OCI-LY3 (cell line): ENCODE measurements around the gene SESN1.

Experiments
- H2AFZ ChIP-seq: fragments of 200-600, 300-600 bp; shearing (Covaris generic); 2 replicates; pipeline ENCODE4 v1.6.0; 2014; ENCODE audit warnings: antibody characterized with exemption, low read depth, low read length
- H3K27ac ChIP-seq: fragments of 200-600, 300-600 bp; sonication (generic); 2 replicates; pipeline ENCODE4 v1.5.1; 2014; ENCODE audit warnings: mild to moderate bottlenecking, low read length, moderate library complexity, mixed read lengths
- H3K27me3 ChIP-seq: fragments of 200-600, 300-600 bp; sonication (generic); 2 replicates; pipeline ENCODE4 v1.6.1; 2014; ENCODE audit warnings: low read depth, low read length, mixed read lengths
- H3K36me3 ChIP-seq: fragments of 200-600, 300-600 bp; sonication (generic); replicated peaks from 2 replicates; pipeline ENCODE3; 2014; ENCODE audit warnings: low read depth, low read length, mixed read lengths
- H3K4me1 ChIP-seq: fragments of 300-600, 200-600 bp; sonication (generic); 2 replicates; pipeline ENCODE4 v1.6.1; 2014; ENCODE audit warnings: low read length, mixed read lengths
- H3K4me2 ChIP-seq: fragments of 200-600, 300-600 bp; sonication (generic); 2 replicates; pipeline ENCODE4 v1.6.1; 2014; ENCODE audit warnings: low read length, mixed read lengths
- H3K4me3 ChIP-seq: fragments of 300-600, 200-600 bp; sonication (generic); 2 replicates; pipeline ENCODE4 v1.5.1; 2014; ENCODE audit warnings: antibody characterized with exemption, mild to moderate bottlenecking, low read length, moderate library complexity
- H3K79me2 ChIP-seq: fragments of 300-600, 200-600 bp; shearing (Covaris generic); 2 replicates; pipeline ENCODE4 v1.6.1; 2014; ENCODE audit warnings: mild to moderate bottlenecking, low read length, mixed read lengths
- H3K9ac ChIP-seq: fragments of 300-600, 200-600 bp; shearing (Covaris generic); 2 replicates; pipeline ENCODE4 v1.6.0; 2014; ENCODE audit warnings: mild to moderate bottlenecking, low read length, moderate library complexity
- H3K9me3 ChIP-seq: fragments of 200-600, 300-600 bp; shearing (Covaris generic); 2 replicates; pipeline ENCODE4 v1.6.1; 2014; ENCODE audit warnings: low read length, mixed read lengths; ENCODE audit not compliant: insufficient read depth
- H4K20me1 ChIP-seq: fragments of 200-600, 300-600 bp; sonication (generic); 2 replicates; pipeline ENCODE4 v1.6.1; 2016; ENCODE audit warnings: low read length, mixed read lengths; ENCODE audit not compliant: insufficient read depth
- EZH2phosphoT487 ChIP-seq: fragments of 200-600 bp; shearing (Covaris generic); IDR thresholded peaks from 2 replicates; pipeline ENCODE4 v1.6.1; 2018; ENCODE audit warnings: antibody characterized with exemption, mixed run types, low read depth
- TF ChIP-seq, protein P1 (sequence below): fragments of 200-600, 300-600 bp; sonication (generic); IDR thresholded peaks from 2 replicates; pipeline ENCODE4 v1.5.1; 2014; ENCODE audit warnings: antibody characterized with exemption, low read length, low read depth

Gene SESN1

DNA sequence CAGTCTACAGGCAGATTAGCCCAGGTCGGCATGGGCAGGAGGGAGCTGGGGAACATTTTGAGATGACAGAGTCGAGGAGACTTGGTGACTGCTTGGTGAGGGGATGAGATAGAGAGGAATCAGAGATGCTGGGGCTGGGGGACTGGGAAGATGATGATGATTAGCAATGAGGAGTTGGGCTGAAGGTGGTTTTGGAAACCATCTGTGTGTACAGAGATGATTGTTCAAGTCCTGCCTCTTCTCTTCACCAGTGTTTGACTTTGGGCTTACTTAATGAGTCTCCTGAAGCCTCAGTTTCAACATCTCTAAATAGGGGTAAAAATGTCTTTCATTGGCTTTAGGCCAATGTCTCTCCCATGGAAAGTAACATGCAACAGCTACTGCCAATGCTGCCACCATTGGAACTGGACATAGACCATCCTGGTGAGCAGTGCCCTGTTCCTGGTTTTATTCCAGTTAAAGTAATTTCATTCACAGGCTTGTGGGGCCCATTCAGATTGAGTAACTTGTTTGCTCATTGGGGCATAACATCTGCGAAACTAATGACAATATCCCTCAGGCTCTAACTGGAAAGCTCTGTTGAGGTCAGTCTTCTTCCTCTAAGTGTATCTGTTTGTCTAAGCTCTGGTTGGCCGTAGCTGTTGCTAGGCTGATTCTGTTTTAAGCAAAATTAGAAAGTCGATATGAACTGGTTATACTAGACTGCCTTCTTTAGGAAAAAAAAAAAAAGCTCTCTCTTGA, 147.4 kb downstream of the SESN1 start:
- Histone ChIP-seq H3K9ac (no peak overlapping the region), H3K9me3 (no peaks in the 10 kb centered on the region), H4K20me1 (no peaks in the 10 kb centered on the region), H3K79me2 (no peaks in the 10 kb centered on the region), H3K36me3 (no peaks in the 10 kb centered on the region), H3K4me1 (no peaks in the 10 kb centered on the region; the same call in 1 of the 2 replicates), H3K4me2 (no peak overlapping the region), H3K27ac (no peak overlapping the region), H2AFZ (no peak overlapping the region), H3K4me3 (no peak overlapping the region), H3K27me3 (no peaks in the 10 kb centered on the region)
- TF ChIP-seq, protein P1, sequence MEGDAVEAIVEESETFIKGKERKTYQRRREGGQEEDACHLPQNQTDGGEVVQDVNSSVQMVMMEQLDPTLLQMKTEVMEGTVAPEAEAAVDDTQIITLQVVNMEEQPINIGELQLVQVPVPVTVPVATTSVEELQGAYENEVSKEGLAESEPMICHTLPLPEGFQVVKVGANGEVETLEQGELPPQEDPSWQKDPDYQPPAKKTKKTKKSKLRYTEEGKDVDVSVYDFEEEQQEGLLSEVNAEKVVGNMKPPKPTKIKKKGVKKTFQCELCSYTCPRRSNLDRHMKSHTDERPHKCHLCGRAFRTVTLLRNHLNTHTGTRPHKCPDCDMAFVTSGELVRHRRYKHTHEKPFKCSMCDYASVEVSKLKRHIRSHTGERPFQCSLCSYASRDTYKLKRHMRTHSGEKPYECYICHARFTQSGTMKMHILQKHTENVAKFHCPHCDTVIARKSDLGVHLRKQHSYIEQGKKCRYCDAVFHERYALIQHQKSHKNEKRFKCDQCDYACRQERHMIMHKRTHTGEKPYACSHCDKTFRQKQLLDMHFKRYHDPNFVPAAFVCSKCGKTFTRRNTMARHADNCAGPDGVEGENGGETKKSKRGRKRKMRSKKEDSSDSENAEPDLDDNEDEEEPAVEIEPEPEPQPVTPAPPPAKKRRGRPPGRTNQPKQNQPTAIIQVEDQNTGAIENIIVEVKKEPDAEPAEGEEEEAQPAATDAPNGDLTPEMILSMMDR, result no peak

DNA sequence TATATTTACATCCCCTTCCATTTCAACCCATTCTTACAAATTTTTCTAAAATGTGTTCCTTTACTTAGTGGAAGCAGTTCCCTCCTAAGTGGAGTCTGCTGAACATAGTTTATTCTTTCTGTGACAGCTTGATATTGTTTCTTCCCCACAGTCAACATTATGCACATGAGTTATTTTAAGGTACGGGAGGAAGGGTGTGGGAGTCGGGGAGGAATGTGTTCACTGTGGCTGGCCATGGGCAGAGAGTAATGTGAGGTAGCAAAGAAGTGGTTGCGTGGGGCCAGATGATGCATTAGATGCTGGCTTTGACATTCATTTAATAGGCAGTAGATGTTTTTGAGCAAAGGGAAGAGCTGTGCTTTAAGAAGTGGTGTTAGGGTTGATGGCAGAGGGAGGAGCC, 148.0 kb downstream of the SESN1 start:
- Histone ChIP-seq H3K27me3 (no peaks in the 10 kb centered on the region), H3K27ac (no peak overlapping the region), H3K36me3 (no peaks in the 10 kb centered on the region), H3K4me3 (no peak overlapping the region), H4K20me1 (no peaks in the 10 kb centered on the region), H3K4me2 (no peak overlapping the region), H3K4me1 (no peaks in the 10 kb centered on the region; the same call in 1 of the 2 replicates), H3K79me2 (no peaks in the 10 kb centered on the region), H3K9me3 (no peaks in the 10 kb centered on the region), H3K9ac (no peak overlapping the region), H2AFZ (no peak overlapping the region)
- TF ChIP-seq, protein P1, result no peak
- no peak for TF ChIP-seq EZH2phosphoT487

DNA sequence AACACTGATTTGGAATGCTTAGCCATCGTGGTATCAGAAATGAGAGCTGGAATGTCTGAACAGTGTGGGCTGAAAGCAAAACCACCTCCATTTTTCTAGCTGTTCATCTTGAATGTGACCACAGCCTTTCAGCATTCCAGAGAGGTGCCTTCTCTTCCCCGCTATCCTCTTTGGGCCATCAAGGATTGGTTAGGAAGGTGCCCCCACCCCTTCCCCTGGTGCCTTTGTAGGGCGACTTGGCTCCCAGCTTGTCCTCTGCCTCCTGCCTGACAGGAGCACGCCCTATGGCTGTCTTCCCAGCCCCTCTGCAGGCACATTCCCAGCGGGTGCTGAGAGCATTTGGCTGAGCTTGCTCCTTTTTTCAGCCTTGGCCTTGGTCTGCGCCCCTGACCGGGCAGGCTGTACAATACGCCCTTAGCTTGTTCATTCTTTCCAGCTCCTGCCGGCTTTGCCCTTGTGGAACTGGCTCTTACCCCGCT, 148.9 kb downstream of the SESN1 start:
- Histone ChIP-seq H3K9ac (no peak overlapping the region), H3K4me3 (no peak overlapping the region), H4K20me1 (no peaks in the 10 kb centered on the region), H3K79me2 (no peaks in the 10 kb centered on the region), H3K9me3 (no peaks in the 10 kb centered on the region), H3K4me2 (no peak overlapping the region), H3K27ac (no peak overlapping the region), H2AFZ (no peak overlapping the region), H3K4me1 (no peaks in the 10 kb centered on the region; the same call in 1 of the 2 replicates), H3K36me3 (no peaks in the 10 kb centered on the region), H3K27me3 (no peaks in the 10 kb centered on the region)
- no peak for TF ChIP-seq EZH2phosphoT487
- TF ChIP-seq, protein P1, result no peak

DNA sequence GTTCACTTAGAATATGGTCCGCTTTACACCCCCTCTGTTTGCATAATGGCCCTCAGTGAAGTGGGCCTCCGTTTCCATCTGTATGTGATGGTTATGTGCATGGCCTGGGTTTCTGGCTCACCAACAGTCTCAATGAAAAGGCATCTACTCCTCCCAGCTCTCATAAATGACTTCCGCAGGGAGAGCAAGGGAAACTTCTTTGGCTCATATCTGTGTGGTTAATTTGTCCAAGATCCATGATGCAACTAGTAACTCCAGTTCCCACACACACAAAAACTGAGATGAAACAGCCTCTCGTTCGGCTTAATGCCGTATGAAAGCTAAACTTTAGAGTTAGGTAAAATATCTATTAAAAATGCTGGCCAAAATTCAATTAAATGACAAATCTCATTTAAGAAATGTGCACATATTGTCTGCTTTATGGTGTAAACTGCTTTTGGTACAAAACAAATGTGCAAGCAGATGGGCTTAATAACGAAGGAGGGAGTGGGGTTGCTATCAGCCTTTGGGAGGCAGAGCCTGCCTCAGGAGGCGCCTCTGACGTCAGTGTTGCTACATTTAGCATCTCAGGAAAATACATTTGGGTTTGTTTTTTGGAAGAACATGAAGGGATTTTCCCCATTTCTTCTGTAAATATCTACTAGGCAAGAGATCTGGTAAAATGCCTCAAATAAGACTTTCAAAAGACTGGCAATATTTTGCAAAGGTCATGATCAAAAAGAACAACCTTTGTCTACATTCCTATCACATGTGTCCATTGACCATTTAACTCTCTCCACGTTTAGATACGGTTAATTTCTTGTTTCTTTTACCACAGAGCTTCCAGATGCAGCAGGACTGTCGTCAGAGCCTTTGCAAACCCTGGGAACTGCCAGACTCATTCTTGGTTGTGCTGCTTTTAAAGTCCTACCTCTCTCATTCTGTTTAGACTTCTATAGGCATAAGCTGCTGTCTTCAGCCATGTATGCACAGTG, 149.7 kb downstream of the SESN1 start:
- Histone ChIP-seq H3K4me3 (no peak overlapping the region), H3K4me1 (no peaks in the 10 kb centered on the region; the same call in 1 of the 2 replicates), H3K27ac (no peak overlapping the region), H3K9me3 (no peaks in the 10 kb centered on the region), H3K79me2 (no peaks in the 10 kb centered on the region), H3K4me2 (no peak overlapping the region), H4K20me1 (no peaks in the 10 kb centered on the region), H3K27me3 (no peaks in the 10 kb centered on the region), H3K9ac (no peak overlapping the region), H2AFZ (no peak overlapping the region), H3K36me3 (no peaks in the 10 kb centered on the region)
- TF ChIP-seq, protein P1, result no peak
- TF ChIP-seq EZH2phosphoT487, result no peak
